NCI-H2196 treated with DMSO at 0.1 percent for 48 hours (cell line): ENCODE measurements around the gene SLC28A2.
A peak's percentile ranks its signal among the peaks of the same experiment; 100 is the strongest.
"Not testable (repeated sequence)": the region's sequence is repeated elsewhere in the genome, so short reads cannot be mapped to it uniquely, and the experiment has no call there.

Experiments used
- DNase-seq: peaks from one replicate; lab custom pipeline; 2025; ENCODE audit not compliant: unreplicated experiment; lab: John Stamatoyannopoulos, UW

SLC28A2 gene

DNA sequence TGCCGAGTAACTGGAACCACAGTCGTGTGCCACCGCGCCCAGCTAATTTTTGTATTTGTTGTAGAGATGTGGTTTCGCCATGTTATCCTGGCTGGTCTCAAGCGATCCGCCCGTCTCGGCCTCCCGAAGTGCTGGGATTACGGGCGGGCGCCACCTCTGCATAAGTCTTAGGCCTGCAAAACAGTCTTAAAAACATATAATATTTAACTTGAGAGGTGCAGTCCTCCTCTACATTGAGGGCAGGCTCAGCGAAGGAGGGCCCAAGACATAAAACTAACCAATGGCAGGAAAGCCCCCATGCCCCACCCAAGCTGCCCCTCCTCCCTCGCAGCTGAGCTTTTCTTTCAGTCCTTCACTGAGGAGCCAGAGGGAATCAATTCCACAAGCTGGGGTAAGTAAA is at the start of gene SLC28A2:
SLC28A2 (plus strand) TSS at position 347 of the 400 bp plus-strand sequence. CDS start 982 bp downstream, outside the sequence.
- no peak for DNase-seq

DNA sequence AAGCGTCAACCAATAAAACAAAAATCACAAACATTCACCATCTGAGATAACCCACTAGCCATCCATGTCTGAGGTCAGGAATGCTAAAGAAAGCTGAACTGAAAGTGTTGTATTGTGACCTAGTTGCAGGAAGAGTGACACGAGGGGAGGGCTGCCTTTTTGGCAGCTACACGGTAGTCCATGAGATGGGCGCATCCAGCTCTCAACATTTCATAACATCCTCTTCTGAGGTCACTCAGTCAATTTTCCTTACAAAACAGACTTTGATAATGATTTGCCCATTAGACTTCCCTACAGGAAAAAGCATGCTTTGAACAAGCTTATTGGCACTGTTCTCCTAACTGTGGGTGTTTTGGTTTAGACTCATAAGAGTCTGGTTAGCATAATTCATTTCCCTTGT is 48.9 kb upstream of the SLC28A2 start:
- no peak for DNase-seq

GRCh38 chr15:45205192-45205591 is 46.8 kb upstream of the SLC28A2 start:
- peak; percentile 42 for DNase-seq

DNA sequence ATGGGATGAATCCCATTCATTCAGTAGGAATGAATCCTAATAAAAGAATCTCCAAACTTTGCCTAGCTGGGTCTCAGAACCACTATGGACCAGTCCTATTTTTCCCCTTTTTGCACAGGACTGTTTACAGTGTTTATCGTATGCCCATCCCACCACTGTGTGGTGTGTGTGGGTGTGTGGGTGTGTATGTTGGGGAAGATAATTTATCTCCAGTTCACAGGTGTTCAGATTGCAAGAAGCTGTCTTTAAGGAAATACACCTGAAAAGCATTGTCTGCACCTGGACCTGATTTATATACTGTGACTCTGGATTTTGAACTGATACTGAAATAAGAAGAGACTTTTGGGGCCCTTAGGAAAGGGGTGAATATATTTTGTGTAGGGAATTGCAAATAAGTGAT is 39.5 kb upstream of the SLC28A2 start:
- DNase-seq: no peak

GRCh38 chr15:45221053-45221599 is 30.9 kb upstream of the SLC28A2 start:
- no peak for DNase-seq

DNA sequence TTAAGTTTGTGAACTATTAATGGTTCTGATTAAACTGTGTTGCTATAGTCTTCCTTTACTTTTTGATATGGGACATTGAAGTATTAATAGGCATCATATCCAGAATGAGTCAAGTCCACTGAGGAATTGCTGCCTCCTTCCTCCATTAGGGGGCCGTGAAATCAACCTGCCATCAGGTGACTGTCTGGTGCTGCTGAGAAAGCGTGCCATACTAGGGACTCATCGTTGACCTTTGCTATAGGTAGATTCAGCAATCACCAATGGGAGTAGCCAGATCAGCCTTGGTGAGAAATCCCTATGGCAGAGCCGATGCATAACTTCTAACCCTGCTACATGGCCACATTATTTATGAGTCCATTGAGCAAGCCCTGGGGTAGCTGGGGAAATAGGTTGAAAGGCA is 30.1 kb upstream of the SLC28A2 start:
- DNase-seq: no peak

GRCh38 chr15:45224621-45225217 is 27.3 kb upstream of the SLC28A2 start:
- no peak for DNase-seq

- no peak for DNase-seq
Observed at GRCh38 chr15:45225506-45226273, 26.3 kb upstream of the SLC28A2 start.

DNA sequence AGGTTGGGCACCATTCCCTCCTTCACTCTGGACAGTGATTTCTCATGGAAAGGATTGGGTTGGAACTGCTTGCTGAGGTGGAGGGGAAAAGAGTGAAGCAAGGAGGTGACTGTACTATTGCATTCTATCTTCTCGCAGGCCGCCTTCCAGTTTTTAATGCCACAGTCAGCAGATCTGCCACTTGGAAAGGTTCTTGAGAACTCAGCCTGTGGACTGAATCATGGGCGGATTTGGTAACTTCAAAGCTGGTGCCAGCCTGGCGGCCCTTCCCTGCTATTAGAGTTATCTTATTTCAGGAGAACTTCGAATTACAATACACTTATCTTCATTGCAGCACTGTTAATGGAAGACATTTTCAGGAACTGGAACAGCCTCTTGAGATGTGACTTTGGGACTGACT is 23.1 kb upstream of the SLC28A2 start:
- DNase-seq: no peak

DNA sequence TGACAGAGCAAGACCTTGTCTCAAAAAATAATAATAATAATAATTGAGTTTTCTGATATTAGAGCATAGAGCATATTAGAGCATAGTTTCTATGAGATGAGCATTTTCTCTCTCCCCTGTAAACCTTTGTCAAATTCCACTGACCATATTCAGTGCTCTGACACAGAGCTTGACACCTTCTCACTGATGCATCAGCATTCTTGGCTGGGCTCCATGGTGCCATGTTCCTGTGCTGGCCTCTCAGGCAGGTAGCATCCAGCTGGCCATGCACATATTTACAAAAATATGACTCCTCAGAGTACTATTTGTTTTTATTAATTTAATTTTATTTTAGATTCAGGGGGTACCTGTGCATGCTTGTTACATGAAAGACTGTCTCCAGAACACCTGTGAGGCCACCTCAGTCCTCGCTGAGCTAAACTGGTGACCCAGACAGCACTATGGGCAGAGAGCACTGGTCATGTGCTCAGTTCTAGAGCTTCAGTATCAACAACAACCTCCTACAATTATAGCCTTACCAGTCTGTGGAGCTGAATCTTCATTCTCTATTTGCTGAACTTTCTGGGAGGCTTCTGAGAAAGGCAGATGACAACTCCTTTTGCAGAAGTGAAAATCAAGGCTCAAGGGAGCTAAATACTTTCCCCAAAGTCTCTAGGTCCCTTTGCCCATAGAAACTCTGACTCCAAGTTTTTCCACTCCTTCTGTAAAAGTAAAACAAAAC is 21.6 kb upstream of the SLC28A2 start:
- DNase-seq: no peak

DNA sequence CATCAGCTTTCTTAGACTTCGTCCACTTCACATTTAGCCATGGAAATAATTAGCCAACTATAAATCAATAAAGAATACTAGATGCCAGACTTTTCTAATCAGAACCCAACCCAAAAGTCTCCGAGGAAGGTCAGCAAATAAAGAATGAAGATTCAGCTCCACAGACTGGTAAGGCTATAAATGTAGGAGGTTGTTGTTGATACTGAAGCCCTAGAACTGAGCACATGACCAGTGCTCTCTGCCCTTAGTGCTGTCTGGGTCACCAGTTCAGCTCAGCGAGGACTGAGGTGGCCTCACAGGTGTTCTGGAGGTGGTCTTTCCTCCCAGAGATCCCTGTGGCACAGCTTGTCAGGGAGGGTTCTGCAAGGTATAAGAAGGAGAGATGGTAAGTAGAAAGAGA is 20.9 kb upstream of the SLC28A2 start:
- DNase-seq: no peak

GRCh38 chr15:45231864-45232562 is 20.0 kb upstream of the SLC28A2 start:
- no peak for DNase-seq

DNA sequence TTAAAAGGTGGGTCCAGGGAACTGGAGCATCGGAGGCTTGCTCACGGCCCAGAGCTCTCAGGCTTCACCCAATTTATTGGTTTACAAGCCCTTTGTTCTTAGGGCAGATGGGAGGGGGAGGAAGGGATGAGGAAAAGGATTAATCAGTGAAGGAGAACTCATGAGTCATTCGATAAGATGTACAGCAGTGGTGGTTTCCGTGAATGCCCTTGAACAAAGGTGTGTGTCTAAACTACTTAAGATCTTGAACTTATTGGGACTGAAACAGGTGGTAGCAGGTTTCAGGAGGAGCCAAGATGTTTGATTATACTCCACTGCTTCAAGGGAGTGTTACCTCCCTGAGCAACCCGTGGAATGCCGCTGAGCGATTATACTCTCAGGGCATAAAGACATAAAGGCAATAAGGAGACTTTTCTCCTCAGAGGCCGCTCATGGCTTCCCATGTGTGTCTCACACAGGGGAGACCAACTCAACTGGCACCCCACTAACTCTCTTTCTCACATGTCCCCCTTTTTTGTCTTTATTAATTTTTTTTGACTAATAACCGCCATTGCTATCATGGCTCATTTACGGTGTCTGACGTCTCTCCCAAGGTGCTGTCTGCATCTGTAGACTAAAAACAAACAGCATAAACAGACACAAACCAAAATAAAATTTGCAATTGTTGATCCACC is 17.3 kb upstream of the SLC28A2 start:
- no peak for DNase-seq

- not testable (repeated sequence) for DNase-seq
Observed at GRCh38 chr15:45236806-45237205, 15.2 kb upstream of the SLC28A2 start.

DNA sequence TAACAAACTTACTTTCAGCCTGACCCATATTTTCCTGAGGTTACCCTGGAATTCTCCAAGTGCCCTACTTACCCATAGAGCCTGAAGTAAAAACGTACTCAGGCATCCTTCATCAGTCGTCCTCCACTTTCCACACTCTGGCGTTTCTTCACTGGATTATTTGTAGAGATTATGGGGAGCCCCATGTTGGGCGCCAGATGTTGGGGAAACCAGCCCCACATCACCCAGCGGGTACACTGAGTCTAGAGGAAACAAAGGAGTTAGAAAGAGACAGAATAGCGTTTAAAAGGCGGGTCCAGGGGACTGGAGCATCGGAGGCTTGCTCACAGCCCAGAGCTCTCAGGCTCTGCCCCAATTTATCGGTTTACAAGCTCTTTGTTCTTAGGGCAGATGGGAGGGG is 9.7 kb upstream of the SLC28A2 start:
- no peak for DNase-seq

DNA sequence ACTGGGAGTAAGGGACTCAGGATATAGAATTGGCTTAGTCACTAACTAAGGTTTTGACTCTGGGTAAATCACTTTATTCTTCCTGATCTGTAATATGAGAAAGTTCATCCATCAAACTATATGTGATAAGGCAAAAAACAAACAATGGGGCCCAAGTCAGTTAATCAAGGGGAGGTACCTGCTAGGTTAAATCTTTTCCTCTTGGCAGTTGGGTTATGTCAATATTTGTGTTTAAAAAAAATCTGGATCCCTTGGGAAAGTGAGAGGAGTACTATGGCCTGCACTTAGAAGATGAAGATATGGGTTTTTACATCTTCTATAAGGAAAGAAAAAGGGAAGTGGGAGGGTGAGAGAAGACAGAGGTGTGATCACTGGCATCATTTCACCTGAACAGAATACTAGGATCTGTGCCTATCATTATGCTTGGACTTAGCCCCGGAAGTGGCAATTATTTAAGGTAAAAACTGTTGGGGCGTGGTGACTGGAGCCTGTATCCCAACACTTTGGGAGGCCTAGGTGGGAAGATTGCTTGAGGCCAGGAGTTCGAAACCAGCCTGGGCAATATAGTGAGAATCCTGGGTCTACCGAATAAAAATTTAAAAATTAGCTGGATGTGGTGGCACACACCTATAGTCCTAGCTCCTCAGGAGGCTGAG is 2.8 kb upstream of the SLC28A2 start:
- no peak for DNase-seq

DNA sequence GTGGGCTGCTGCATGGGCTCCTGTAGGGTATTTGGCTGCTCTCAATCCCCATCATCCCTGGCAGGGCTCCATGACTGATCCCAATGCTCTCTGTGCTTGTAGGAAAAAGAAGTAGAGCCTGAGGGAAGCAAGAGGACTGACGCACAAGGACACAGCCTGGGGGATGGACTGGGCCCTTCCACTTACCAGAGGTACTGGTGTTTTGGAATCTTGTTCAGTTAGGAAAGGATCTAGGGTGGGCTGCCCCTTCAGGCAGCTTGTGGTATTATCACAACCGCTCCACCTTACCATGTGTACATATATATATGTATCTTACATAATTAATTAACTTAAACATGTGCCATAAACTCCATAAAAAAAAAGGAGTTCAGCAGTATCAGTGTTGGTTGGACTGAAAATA is 1.3 kb downstream of the SLC28A2 start:
- DNase-seq: no peak

DNA sequence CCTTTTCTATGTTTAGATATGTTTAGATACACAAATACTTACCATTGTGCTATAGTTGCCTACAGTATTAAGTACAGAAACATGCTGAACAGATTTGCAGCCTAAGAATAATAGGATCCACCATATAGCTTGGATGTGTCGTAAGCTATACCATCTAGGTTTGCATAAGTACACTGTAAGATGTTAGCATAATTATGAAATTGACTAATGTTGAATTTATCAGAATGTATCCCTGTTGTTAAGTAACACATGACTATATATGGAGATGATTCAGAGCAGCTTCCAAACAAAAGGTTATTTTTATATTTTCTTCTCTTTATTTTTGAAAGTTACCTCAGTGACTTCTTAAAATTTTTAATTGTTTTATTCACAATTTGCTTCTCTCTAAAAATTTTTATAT is 2.4 kb downstream of the SLC28A2 start:
- no peak for DNase-seq

DNA sequence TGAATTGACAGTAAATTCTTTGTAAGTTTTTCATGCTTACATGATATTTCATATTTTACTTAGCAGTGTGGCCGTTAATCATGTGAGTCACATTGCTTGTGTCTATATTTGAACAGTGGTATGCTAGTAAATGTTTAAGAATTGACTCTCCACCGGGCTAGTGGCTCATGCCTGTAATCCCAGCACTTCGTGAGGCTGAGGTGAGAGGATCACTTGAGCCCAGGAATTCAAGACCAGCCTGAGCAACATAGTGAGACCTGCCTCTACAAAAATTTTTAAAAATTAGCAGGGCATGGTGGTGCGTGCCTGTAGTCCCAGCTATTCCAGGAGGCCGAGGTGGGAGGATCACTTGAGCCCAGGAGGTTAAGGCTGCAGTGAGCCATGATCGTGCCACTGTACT is 2.8 kb downstream of the SLC28A2 start:
- DNase-seq: not testable (repeated sequence)

DNA sequence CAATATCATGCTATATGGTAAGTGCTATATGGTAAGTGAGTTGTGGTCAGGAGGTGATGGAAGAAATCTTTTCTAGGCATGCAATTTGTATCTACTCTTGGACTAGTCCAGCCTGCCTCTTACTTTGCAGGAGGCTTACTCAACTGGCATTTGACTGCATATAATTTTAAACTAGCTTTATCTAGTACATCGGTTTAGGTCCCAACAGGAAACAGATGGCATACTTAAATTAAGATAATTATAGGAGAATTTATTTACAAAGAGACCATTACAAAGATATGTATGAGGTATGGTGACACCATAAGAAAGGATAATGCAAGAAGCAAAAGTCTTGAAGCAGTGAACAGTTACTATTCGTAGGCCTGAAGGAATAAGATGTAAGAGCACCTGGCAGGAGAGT is 7.8 kb downstream of the SLC28A2 start:
- no peak for DNase-seq
